Measurements from ENCODE around the gene CCDC47. TPM values are rescaled to one million over a fixed set of nuclear protein-coding genes. Genes with fewer than 3 reads are reported as not detected.

CCDC47 gene
- total RNA-seq, 1 donor from 2014 or later = 55.9 TPM

DNA sequence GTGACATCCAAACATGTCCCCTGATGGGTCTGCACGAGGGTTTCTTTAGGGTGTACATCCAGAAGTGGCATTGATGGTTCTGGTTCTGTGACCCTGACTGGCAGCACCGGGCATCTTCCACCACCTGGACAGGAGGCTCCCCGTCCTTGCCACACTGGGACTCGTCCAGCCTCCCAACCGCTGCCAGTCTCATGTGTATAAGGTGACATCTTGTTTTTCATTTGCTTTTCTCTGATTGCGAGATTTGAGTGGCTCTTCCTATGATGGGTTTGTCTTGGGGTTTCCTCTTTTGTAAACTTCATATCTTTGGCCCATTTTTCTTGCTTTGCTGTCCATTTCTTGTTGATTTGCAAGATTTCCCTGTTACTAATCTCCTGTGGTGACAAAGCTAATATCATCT is 64.3 kb downstream of the CCDC47 start:
- H3K36me3 Mint-ChIP-seq = peaks cover 22% of the 10 kb centered on the region
- no peaks in the 10 kb centered on the region for H3K27me3 Mint-ChIP-seq (ENCODE audit: low read depth)
- TF ChIP-seq, protein P1, sequence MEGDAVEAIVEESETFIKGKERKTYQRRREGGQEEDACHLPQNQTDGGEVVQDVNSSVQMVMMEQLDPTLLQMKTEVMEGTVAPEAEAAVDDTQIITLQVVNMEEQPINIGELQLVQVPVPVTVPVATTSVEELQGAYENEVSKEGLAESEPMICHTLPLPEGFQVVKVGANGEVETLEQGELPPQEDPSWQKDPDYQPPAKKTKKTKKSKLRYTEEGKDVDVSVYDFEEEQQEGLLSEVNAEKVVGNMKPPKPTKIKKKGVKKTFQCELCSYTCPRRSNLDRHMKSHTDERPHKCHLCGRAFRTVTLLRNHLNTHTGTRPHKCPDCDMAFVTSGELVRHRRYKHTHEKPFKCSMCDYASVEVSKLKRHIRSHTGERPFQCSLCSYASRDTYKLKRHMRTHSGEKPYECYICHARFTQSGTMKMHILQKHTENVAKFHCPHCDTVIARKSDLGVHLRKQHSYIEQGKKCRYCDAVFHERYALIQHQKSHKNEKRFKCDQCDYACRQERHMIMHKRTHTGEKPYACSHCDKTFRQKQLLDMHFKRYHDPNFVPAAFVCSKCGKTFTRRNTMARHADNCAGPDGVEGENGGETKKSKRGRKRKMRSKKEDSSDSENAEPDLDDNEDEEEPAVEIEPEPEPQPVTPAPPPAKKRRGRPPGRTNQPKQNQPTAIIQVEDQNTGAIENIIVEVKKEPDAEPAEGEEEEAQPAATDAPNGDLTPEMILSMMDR (IDR thresholded peaks at IDR 0.05; ENCODE audit: unreplicated experiment) = no peak
- no peak for DNase-seq (ENCODE audit: low spot score in 2 of 2, unreplicated experiment in 2 of 2)
- no peak overlapping the region for H3K27ac Mint-ChIP-seq
- no peaks in the 10 kb centered on the region for H3K4me1 Mint-ChIP-seq
- no peaks in the 10 kb centered on the region for H3K9me3 Mint-ChIP-seq
- no peak overlapping the region for H3K4me3 Mint-ChIP-seq

DNA sequence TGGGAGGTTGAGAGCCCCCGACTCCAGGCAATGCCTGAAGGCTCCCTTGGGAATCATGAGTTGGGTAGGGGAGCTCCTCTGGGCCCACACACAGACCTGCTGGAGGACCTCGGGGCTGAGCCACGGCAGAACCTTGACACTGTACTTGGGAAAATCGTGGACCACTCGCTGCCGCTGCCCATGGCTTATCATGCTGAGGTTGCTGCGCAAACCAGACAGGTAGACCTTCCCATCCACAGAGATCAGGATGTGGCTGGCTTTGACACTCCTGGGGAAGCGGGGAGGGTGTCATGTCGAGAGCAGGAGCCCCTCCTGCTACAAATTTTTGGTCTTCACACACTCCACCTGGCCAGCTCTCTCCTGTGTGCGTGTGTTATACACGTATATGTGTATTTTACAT is 66.2 kb downstream of the CCDC47 start:
- peaks cover 17% of the 10 kb centered on the region for H3K36me3 Mint-ChIP-seq
- no peaks in the 10 kb centered on the region for H3K27me3 Mint-ChIP-seq (ENCODE audit: low read depth)
- TF ChIP-seq, protein P1 (IDR thresholded peaks at IDR 0.05; ENCODE audit: unreplicated experiment) = no peak

DNA sequence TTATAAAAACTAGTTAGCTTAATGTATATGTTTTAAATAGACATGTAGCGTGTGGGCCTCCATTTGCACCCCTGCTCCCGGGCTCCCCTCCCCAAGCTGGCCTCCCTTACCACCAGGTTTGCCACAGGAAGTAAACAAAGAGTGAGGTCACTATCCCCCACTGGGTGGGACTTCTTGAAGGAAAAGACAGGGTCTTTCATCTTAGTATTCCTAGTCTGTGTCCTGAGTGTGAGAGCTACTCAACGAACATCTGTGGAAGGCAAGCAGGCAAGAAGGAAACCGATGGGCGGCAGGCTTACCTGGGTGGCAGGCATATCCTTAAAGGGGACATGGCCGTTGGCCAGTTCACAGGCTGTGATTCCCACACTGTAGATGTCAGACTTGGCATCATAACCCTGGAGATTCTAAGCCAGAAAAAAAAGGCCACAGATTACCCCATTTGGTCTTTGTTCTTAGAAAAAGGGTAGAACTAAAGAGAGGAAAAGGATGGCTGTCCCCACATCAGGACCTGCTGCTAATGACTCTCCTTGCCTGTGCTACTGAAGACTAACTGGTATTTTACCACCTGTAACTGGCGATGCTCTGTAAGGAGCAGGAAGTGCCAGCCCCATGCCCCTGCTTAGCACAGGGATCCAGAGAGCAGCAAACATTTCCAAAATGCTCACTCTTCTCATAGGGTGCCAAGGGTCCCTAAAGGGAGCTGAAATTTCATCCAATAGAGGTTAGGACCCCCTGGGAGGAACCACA is 66.9 kb downstream of the CCDC47 start:
- TF ChIP-seq, protein P1 (IDR thresholded peaks at IDR 0.05; ENCODE audit: unreplicated experiment) = no peak
- Mint-ChIP-seq H3K27ac (no peak overlapping the region), H3K36me3 (peaks cover 13% of the 10 kb centered on the region), H3K4me3 (no peak overlapping the region), H3K27me3 (ENCODE audit: low read depth) (no peaks in the 10 kb centered on the region), H3K9me3 (no peaks in the 10 kb centered on the region), H3K4me1 (peaks cover 13% of the 10 kb centered on the region)
- no peak for DNase-seq (ENCODE audit: low spot score in 2 of 2, unreplicated experiment in 2 of 2)

More for the DNA sequence above, 66.2 kb downstream of the CCDC47 start:
- no peak for DNase-seq (ENCODE audit: low spot score in 2 of 2, unreplicated experiment in 2 of 2)
- H3K9me3 Mint-ChIP-seq = no peaks in the 10 kb centered on the region
- no peak overlapping the region for H3K4me3 Mint-ChIP-seq
- H3K27ac Mint-ChIP-seq = no peak overlapping the region
- peaks cover 11% of the 10 kb centered on the region for H3K4me1 Mint-ChIP-seq

DNA sequence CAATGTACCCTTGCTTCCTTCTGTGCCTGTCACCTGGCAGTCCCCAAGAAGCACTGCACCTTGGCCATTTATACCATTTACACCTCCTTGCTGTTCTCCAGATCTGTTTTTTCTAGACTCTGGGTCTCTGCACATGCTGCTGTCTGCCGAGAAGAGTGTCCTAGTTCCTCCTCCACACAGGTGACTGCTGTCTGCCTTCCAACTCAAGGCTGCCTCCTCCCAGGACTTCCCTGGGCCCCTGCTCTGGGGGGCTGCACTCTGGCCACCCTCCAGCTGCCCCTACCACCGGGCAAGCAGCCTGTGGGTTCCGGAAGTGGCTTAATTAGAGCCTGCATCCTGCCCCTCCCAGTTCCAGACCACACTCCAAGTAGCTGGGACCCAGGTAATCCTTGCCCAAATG is 67.7 kb downstream of the CCDC47 start:
- no peak overlapping the region for H3K27ac Mint-ChIP-seq
- no peaks in the 10 kb centered on the region for H3K9me3 Mint-ChIP-seq
- H3K4me3 Mint-ChIP-seq = no peak overlapping the region
- no peak for DNase-seq (ENCODE audit: low spot score in 2 of 2, unreplicated experiment in 2 of 2)
- H3K36me3 Mint-ChIP-seq = peaks cover 13% of the 10 kb centered on the region
- H3K27me3 Mint-ChIP-seq (ENCODE audit: low read depth) = no peaks in the 10 kb centered on the region
- peaks cover 19% of the 10 kb centered on the region for H3K4me1 Mint-ChIP-seq
- TF ChIP-seq, protein P1 (IDR thresholded peaks at IDR 0.05; ENCODE audit: unreplicated experiment) = no peak

- no peaks in the 10 kb centered on the region for H3K27me3 Mint-ChIP-seq (ENCODE audit: low read depth)
- TF ChIP-seq, protein P1 (IDR thresholded peaks at IDR 0.05; ENCODE audit: unreplicated experiment) = no peak
- H3K4me1 Mint-ChIP-seq = peaks cover 19% of the 10 kb centered on the region
- peaks cover 13% of the 10 kb centered on the region for H3K36me3 Mint-ChIP-seq
- no peak for DNase-seq (ENCODE audit: low spot score in 2 of 2, unreplicated experiment in 2 of 2)
- H3K9me3 Mint-ChIP-seq = no peaks in the 10 kb centered on the region
- no peak overlapping the region for H3K27ac Mint-ChIP-seq
- no peak overlapping the region for H3K4me3 Mint-ChIP-seq
These were observed 68.6 kb downstream of the CCDC47 start for GRCh38 chr17:63704836-63705235.
